NB4 (cell line): Measurements from ENCODE around the gene CDK10.
A peak's percentile ranks its signal among the peaks of the same experiment; 100 is the strongest.

Source experiments
- DNase-seq: peaks from one replicate; pipeline ENCODE4 v3.0.0; 2010; ENCODE audit warnings: low read depth
- H3K4me3 ChIP-seq: one replicate; pipeline ENCODE4 v1.5.1; 2011; ENCODE audit warnings: mild to moderate bottlenecking, low read depth, low read length, moderate library complexity
- CTCF ChIP-seq: IDR thresholded peaks from one replicate; pipeline ENCODE4 v1.5.1; 2012; ENCODE audit warnings: low read depth, low read length
- MAX ChIP-seq: IDR thresholded peaks from 2 replicates; pipeline ENCODE4 v1.6.1; 2011; ENCODE audit warnings: low read depth, low read length
- MYC ChIP-seq: IDR thresholded peaks from 2 replicates; pipeline ENCODE4 v1.6.1; 2011; ENCODE audit warnings: low read depth, low read length
- POLR2A ChIP-seq: IDR thresholded peaks from 2 replicates; pipeline ENCODE4 v1.6.1; 2011; ENCODE audit warnings: mild to moderate bottlenecking; ENCODE audit not compliant: insufficient read length; ENCODE audit errors: extremely low read depth

The CDK10 gene

GRCh38 chr16:89653656-89654295 lies 32.7 kb upstream of the CDK10 start:
- H3K4me3 ChIP-seq, result no peak overlapping the region
- TF ChIP-seq POLR2A (no peak), MYC (no peak), MAX (no peak), CTCF (no peak)
- no peak for DNase-seq

GRCh38 chr16:89655062-89655643 lies 31.3 kb upstream of the CDK10 start:
- no peak overlapping the region for H3K4me3 ChIP-seq
- no peak for DNase-seq
- TF ChIP-seq CTCF, result no peak

- no peak for TF ChIP-seq MAX
- TF ChIP-seq POLR2A, result no peak
- H3K4me3 ChIP-seq, result peak overlapping the region; percentile 77
- DNase-seq, result no peak
Measured at GRCh38 chr16:89656435-89657121, 29.9 kb upstream of the CDK10 start.

GRCh38 chr16:89657442-89658220 lies 28.9 kb upstream of the CDK10 start, which contains the start of the genes CHMP1A and SPATA33:
TSS of gene CHMP1A (minus strand) at chr16:89657708. CDS start at chr16:89657588, 120 bp downstream.
TSS of gene SPATA33 (plus strand) at chr16:89657836. CDS start at chr16:89657912, 76 bp downstream.
- TF ChIP-seq CTCF, result no peak
- peak; percentile 69 for TF ChIP-seq MYC
- TF ChIP-seq POLR2A, result peak; percentile 56
- peak; percentile 80 for TF ChIP-seq MAX
- DNase-seq, result peak; percentile 91
- peak within 1 kb of the TSS; percentile 77 for H3K4me3 ChIP-seq

- peak; percentile 55 for DNase-seq
- TF ChIP-seq POLR2A (no peak), CTCF (no peak), MAX (no peak), MYC (no peak)
- peak overlapping the region; percentile 77 for H3K4me3 ChIP-seq
Measured at GRCh38 chr16:89658221-89658879, 28.1 kb upstream of the CDK10 start.

GRCh38 chr16:89660146-89660545 lies 26.3 kb upstream of the CDK10 start:
- TF ChIP-seq MAX, result no peak
- TF ChIP-seq CTCF, result no peak
- TF ChIP-seq MYC, result no peak
- TF ChIP-seq POLR2A, result no peak
- no peak for DNase-seq
- H3K4me3 ChIP-seq, result no peak overlapping the region
